ENCODE measurements around the gene NMT1. TPM values are rescaled to one million over a fixed set of nuclear protein-coding genes. Genes with fewer than 3 reads are reported as not detected.

NMT1 gene
- total RNA-seq, 1 donor from 2014 or later, result 118 TPM

DNA sequence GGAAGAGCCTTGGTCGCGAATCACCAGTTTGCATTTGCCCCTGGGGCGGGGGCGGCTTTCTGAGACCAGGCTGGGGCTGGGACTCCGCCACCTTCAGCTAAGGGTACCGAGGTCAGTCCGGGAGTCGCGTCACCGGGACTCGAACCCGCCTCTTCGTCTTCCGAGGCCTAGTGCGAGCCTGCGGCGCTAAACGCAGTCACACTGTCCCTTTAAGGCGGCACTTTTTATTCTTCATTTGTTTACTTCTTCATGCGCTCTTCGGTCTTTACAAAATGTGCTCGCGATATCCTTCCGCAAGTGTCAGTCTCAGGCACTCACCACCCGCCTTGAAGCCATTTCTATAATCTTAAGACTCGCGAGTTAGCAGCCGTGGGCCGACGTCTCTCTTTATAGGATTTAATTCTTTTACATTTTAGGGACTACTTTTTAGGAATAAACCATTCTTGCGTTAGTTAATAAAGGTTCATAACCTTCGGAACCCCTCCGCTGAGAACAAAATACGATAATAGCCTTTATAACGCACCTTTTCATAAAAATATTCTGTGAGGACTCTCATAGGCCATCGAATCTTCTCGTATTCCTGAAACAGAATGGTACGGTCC, 86.6 kb downstream of the NMT1 start:
- Mint-ChIP-seq H3K9me3 (no peaks in the 10 kb centered on the region), H3K27me3 (ENCODE audit: low read depth) (peaks cover 17% of the 10 kb centered on the region), H3K36me3 (ENCODE audit: low read depth) (no peaks in the 10 kb centered on the region), H3K4me3 (peak overlapping the region; percentile 95), H3K4me1 (peaks cover 56% of the 10 kb centered on the region), H3K27ac (ENCODE audit: unreplicated experiment) (peak overlapping the region; percentile 100)
- TF ChIP-seq, protein P1, sequence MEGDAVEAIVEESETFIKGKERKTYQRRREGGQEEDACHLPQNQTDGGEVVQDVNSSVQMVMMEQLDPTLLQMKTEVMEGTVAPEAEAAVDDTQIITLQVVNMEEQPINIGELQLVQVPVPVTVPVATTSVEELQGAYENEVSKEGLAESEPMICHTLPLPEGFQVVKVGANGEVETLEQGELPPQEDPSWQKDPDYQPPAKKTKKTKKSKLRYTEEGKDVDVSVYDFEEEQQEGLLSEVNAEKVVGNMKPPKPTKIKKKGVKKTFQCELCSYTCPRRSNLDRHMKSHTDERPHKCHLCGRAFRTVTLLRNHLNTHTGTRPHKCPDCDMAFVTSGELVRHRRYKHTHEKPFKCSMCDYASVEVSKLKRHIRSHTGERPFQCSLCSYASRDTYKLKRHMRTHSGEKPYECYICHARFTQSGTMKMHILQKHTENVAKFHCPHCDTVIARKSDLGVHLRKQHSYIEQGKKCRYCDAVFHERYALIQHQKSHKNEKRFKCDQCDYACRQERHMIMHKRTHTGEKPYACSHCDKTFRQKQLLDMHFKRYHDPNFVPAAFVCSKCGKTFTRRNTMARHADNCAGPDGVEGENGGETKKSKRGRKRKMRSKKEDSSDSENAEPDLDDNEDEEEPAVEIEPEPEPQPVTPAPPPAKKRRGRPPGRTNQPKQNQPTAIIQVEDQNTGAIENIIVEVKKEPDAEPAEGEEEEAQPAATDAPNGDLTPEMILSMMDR (conservative IDR thresholded peaks at IDR 0.05), result no peak
- peak; percentile 73 for DNase-seq (ENCODE audit: low read depth, low spot score)

GRCh38 chr17:45148183-45149036, 87.3 kb downstream of the NMT1 start, which contains the start of gene HEXIM1:
Gene HEXIM1, plus strand, starts transcription at chr17:45148475. Its CDS starts 716 bp downstream, at chr17:45149191.
- Mint-ChIP-seq H3K4me1 (peaks cover 56% of the 10 kb centered on the region), H3K9me3 (no peaks in the 10 kb centered on the region), H3K27me3 (ENCODE audit: low read depth) (peaks cover 17% of the 10 kb centered on the region), H3K4me3 (peak within 1 kb of the TSS; percentile 95), H3K36me3 (ENCODE audit: low read depth) (no peaks in the 10 kb centered on the region), H3K27ac (ENCODE audit: unreplicated experiment) (peak within 1 kb of the TSS; percentile 100)
- peak; percentile 100 for DNase-seq (ENCODE audit: low read depth, low spot score)
- TF ChIP-seq, protein P1 (conservative IDR thresholded peaks at IDR 0.05), result no peak

DNA sequence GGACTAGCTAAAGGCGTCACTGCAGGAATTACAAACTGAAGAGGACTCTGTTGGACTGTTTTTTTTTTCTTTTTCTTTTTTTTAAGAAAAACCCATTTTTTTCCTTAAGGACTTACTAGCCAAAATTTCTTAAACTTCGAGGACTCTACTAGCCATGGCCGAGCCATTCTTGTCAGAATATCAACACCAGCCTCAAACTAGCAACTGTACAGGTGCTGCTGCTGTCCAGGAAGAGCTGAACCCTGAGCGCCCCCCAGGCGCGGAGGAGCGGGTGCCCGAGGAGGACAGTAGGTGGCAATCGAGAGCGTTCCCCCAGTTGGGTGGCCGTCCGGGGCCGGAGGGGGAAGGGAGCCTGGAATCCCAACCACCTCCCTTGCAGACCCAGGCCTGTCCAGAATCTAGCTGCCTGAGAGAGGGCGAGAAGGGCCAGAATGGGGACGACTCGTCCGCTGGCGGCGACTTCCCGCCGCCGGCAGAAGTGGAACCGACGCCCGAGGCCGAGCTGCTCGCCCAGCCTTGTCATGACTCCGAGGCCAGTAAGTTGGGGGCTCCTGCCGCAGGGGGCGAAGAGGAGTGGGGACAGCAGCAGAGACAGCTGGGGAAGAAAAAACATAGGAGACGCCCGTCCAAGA, 88.0 kb downstream of the NMT1 start:
- H3K27ac Mint-ChIP-seq (ENCODE audit: unreplicated experiment), result peak overlapping the region; percentile 99
- H3K9me3 Mint-ChIP-seq, result no peaks in the 10 kb centered on the region
- H3K4me1 Mint-ChIP-seq, result peaks cover 56% of the 10 kb centered on the region
- peak; percentile 78 for DNase-seq (ENCODE audit: low read depth, low spot score)
- peak overlapping the region; percentile 95 for H3K4me3 Mint-ChIP-seq
- peaks cover 17% of the 10 kb centered on the region for H3K27me3 Mint-ChIP-seq (ENCODE audit: low read depth)
- TF ChIP-seq, protein P1 (conservative IDR thresholded peaks at IDR 0.05), result peak; percentile 76
- H3K36me3 Mint-ChIP-seq (ENCODE audit: low read depth), result no peaks in the 10 kb centered on the region

DNA sequence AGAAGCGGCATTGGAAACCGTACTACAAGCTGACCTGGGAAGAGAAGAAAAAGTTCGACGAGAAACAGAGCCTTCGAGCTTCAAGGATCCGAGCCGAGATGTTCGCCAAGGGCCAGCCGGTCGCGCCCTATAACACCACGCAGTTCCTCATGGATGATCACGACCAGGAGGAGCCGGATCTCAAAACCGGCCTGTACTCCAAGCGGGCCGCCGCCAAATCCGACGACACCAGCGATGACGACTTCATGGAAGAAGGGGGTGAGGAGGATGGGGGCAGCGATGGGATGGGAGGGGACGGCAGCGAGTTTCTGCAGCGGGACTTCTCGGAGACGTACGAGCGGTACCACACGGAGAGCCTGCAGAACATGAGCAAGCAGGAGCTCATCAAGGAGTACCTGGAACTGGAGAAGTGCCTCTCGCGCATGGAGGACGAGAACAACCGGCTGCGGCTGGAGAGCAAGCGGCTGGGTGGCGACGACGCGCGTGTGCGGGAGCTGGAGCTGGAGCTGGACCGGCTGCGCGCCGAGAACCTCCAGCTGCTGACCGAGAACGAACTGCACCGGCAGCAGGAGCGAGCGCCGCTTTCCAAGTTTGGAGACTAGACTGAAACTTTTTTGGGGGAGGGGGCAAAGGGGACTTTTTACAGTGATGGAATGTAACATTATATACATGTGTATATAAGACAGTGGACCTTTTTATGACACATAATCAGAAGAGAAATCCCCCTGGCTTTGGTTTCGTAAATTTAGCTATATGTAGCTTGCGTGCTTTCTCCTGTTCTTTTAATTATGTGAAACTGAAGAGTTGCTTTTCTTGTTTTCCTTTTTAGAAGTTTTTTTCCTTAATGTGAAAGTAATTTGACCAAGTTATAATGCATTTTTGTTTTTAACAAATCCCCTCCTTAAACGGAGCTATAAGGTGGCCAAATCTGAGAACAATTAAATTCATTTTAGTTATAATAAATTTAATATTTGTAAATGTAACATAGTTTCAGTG, 88.8 kb downstream of the NMT1 start:
- Mint-ChIP-seq H3K36me3 (ENCODE audit: low read depth) (no peaks in the 10 kb centered on the region), H3K9me3 (no peaks in the 10 kb centered on the region), H3K27me3 (ENCODE audit: low read depth) (peaks cover 17% of the 10 kb centered on the region), H3K4me3 (peak overlapping the region; percentile 95), H3K27ac (ENCODE audit: unreplicated experiment) (peak overlapping the region; percentile 99), H3K4me1 (peaks cover 56% of the 10 kb centered on the region)
- no peak for DNase-seq (ENCODE audit: low read depth, low spot score)
- TF ChIP-seq, protein P1 (conservative IDR thresholded peaks at IDR 0.05), result no peak

Data from neural crest cell (in vitro differentiated cells).